Peyer's patch (tissue), 4 donors: ENCODE measurements around the gene ATP11A.

Experiments
- CTCF ChIP-seq, 6 experiments: fragments of 450-650 bp in 4 of 6; fragments of 200-600 bp in 2 of 6; sonication (generic) in 1 of 6; IDR thresholded peaks; one replicate each; pipeline ENCODE4 v1.5.1; 2017 to 2019; ENCODE audit warnings: antibody characterized with exemption in 6 of 6, mild to moderate bottlenecking in 3 of 6, moderate library complexity in 1 of 6
- POLR2A ChIP-seq, 2 donors: fragments of 450-650 bp; IDR thresholded peaks; one replicate each; pipeline ENCODE4 v1.5.1; 2017; ENCODE audit warnings: antibody characterized with exemption in 2 of 2, mild to moderate bottlenecking in 2 of 2, moderate library complexity in 2 of 2

- no peak for TF ChIP-seq CTCF (IDR thresholded peaks at IDR 0.05)
- no peak for TF ChIP-seq POLR2A (IDR thresholded peaks at IDR 0.05)
These were observed 56.2 kb downstream of the ATP11A start for GRCh38 chr13:112746044-112746443.
